SH-SY5Y (cell line): ENCODE results near the gene IGHMBP2.

Source experiments
- GATA2 ChIP-seq: IDR thresholded peaks from 2 replicates; pipeline ENCODE4 v1.6.1; 2011; ENCODE audit warnings: mild to moderate bottlenecking, low read depth, low read length
- GATA3 ChIP-seq: IDR thresholded peaks from 2 replicates; pipeline ENCODE4 v1.6.1; 2011; ENCODE audit warnings: low read depth, mild to moderate bottlenecking, low read length, moderate library complexity

GRCh38 chr11:68977781-68978625, 74.3 kb downstream of the IGHMBP2 start:
- TF ChIP-seq GATA2 = no peak
- no peak for TF ChIP-seq GATA3
